SIG-M5 (cell line): ENCODE data around the gene OR51S1.
"Not testable (repeated sequence)": the region's sequence is repeated elsewhere in the genome, so short reads cannot be mapped to it uniquely, and the experiment has no call there.

Source experiments
- DNase-seq: peaks from one replicate; lab custom pipeline; 2025; lab: John Stamatoyannopoulos, UW

OR51S1 gene

DNA sequence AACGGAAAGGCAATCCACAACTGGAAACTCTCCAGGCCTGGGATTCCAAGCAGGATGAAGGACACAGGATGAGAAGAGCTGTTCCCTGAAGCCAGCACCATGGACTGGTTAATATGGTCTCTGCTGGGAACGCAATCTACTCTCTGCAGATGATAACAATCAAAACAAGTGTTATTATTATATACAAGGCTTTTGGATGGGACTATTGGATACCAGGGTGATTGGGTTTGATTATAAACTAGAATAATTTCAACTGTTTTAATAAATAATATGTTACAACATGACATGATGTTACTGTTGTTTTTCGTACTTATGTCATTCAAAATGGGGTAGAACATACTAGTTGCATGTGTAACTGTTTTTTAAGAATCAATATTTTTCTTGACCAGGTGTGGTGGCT is 44.7 kb downstream of the OR51S1 start, which contains the start of gene OR52R1:
OR52R1 (minus strand) TSS at position 101 of the 400 bp plus-strand sequence; CDS start at position 101, 0 bp downstream.
- no peak for DNase-seq

GRCh38 chr11:4801316-4801715 is 47.7 kb downstream of the OR51S1 start:
- not testable (repeated sequence) for DNase-seq

DNA sequence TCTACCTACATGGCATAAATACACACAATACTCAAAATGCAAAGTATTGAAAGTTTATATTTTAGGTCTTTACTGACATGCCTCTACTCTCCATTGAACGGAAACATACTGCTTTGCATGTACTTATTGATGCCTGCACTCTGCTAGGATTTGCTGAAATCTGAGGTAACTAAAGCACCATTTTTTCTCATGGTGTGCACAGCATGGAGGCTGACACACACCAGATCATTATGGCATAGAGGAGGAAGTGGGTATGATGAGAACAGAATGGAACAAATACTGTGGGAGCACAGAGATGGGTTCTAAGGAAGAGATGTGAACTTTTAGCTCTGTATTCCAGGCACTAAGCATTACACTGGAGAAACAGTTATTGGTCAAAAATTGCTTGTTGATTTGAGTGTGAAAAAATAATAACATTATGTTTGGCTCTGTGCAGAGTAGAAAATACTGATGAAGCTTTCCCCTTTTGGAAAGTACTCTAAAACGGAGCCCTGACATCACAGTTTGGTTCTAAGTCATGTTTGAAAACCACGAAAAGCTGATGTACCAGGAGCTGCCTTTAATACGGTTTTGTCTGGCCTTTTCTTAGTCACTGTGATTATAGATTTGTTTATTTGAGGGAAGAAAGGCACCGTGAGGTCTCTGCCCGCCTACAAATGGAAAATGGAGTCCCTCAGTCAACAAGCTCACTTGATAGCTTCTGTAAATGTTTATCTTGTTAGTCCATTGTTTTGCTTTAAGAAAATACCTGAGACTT is 50.4 kb downstream of the OR51S1 start:
- no peak for DNase-seq
